HG03039 (cell line): ENCODE results near the gene SAMD4A.
A peak's percentile ranks its signal among the peaks of the same experiment; 100 is the strongest.

Experiments
- ATAC-seq: cut with Tn5 transposase; IDR thresholded peaks from one replicate; pipeline ENCODE4 v1.9.1; 2021; ENCODE audit warnings: mild to moderate bottlenecking, moderate library complexity; ENCODE audit not compliant: unreplicated experiment

Gene SAMD4A

DNA sequence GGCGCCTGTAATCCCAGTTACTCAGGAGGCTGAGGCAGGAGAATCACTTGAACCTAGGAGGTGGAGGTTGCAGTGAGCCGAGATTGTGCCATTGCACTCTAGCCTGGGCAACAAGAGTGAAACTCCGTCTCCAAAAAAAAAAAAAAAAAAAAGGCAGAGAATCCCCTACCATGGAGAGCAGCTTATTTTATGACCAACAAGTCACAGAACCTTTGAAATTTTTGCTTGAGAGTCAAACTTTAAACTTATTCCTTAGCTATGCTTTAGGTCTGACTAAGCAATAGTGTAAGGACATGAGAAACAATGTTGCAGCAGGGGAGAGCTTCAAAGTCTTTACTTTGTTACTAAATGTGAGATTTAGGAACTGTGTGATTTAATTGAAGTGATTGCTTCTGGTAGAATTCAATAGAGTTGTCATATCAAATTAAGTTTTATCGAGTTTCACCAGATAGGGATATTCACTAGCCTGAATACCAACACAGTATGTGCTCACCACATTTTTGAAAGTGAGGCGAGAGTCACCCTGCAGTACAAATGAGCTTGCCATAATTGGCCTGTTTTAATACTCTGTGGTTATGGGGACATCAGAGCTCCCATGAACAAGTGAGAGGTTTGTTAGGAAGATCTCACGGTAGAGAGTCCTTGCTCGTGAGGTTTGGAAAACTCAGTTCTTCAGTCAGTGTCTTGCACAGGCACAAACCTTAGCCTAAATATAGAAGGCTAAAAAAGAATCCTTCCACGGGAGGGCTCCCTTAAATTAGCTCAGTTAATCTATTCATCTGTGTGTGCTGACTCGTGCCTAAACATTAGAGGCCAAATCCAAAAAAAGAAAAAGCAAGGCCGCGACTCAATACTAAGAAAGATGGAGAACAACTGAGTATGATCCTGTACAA is 108.6 kb downstream of the SAMD4A start:
- no peak for ATAC-seq

GRCh38 chr14:54676812-54677708 is 110.1 kb downstream of the SAMD4A start:
- ATAC-seq, result no peak

GRCh38 chr14:54680651-54681050 is 113.7 kb downstream of the SAMD4A start:
- ATAC-seq, result no peak

DNA sequence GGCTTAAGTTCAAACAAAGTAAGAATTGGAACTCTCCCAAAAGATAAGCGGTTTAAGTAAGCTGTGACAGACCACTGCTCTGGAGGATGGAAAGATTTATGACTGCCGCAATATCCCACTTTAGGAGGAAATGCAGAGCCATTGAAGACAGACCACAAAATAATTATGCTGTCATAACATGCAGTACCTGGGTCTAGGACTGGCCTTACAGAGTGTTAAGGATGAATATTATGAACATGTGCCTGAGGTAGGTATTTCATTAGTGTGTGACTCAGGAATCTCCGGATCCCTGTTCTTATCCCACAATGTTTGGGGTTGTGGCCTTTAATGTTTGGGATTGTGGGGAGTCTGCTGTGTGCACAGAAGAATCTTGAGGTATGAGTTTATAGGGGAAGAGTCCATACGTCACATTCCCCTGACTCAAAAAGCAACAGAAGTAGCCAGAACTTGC is 114.9 kb downstream of the SAMD4A start:
- no peak for ATAC-seq

GRCh38 chr14:54682578-54682977 is 115.7 kb downstream of the SAMD4A start:
- no peak for ATAC-seq

DNA sequence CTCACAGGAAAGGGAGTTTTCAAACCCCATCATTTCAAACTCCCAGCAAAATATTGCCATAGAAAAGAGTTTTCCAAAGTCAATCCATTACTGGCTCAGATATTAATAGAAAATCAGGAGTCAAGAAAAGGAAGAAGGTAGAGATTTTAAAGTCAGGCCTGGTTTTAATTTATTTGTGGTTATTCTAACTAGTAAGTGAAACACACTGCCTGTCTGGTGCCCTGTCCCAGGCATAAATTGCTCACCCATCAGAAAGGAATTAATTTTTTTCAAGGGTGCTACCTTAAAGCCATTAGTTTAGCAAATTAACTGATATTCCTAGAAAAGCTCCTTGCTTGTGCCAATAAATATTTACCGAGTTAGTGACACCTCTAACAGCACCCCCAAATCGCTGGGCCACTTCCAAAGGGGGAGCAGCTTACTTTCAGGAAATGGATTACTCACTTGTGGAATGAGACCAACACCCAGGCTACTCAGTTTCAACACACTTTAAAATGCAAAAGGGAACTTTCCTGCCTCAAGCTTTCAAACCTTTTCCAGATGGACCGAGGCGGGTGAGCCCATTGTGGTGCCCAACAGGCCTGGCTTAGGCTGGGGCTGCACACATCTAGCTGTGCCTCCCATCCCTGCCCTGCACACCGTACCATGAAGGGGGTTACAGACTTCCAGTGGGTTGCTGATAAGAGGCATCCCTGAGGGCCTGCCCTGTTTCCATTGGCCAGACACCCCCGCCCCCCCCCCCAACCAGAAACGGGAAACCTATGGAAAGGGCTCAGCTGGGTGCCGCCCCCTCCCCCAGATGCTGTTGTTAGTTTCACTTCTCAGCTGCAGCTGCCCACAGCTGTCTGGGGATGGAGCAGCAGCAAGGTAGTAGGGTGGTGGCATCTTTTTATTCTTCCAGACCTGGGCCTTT is 117.2 kb downstream of the SAMD4A start:
- no peak for ATAC-seq

DNA sequence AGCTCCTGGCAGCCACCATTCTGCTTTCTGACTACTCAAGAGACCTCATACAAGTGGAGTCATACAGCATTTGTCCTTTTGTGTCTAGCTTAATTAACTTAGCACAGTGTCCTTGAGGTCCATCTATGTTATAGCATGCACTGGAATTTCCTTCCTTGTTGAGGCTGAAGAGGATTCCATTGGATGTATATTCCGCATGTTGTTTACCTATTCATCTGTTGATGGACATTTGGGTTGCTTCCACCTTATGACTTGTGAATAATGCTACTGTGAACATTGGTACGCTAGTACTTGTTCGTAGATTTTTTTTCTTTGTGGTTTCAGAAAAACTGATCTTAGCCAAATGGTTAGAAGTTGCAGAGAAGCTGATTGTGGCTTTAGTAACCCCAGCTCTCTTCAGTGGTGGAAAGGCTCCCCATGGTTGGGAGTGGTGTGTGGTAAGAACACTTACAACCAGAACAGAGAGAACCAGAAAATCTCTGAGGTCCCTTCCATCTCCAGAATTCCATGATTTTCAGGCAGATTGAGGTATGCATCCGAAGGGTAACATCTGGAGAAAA is 118.4 kb downstream of the SAMD4A start:
- no peak for ATAC-seq

DNA sequence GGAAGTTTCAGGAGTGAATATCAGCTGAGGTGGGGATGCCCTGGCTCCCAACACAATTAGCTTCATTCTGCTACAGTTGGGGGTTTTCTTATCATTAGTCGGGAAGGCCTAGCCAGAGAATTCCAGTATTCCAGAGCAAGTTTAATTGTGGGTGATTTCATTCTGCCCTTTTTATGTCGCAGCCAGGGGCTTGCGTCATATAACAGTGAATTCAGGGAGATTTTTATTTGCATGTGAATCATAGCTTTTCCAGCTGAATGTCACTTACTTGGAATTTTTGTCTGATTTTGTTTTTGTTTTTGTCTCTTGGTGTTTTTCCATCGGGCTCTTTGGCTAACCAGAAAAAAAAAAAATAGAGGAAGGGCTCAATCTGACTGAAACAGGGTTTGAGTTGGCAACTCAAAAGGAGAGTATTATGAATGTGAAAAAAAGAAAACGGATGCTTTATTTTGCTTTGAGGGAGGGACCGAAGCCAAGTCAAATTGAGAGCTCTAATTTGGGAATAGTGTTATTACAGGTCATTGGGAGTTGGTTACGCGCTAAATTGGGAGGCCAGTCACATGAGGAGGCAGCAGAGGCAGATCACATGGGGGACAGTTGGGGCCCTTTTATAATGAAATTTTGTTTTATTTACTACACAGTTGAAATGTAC is 119.4 kb downstream of the SAMD4A start:
- no peak for ATAC-seq

DNA sequence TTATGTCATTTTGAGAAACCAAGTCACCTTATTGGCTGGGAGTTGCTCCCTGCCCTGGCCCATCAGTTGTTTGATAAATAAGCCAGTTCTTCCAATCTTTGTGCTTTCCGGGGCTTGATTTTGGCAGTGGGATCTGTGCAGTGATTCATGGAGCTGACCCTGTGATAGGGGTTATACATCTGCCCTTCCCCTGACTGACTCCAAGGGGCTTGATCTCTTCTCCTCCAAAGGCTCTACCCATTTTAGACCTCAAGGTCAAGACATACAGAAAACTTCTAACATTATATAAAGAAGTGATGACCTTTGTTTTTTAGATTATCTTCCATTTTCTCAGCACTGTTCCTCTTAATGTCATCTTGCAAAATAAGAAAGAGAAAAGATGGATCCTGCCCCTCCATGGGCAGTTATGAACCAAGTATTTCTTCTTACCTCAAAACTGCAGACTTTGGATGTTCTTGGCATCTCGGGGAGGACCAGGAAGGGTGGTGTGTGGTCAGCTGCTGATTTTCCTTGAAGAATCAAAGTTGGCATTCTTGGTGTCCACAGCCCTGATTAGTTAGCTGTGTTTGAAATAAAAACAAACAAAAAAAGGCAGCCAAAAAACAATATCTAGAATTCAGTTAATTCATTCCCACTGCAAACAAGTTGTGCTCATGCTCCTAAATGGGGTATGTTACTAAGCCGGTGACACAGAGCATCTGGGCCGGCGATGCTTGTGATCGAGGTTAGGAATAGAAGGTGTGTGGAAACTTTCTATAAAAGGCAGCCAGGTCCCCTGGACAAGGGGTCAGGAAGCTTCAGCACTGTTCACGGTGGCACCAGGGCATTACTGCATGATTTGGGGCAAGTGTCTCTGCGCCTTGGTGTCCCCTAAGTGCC is 120.2 kb downstream of the SAMD4A start:
- ATAC-seq, result no peak

- ATAC-seq, result no peak
Measured at GRCh38 chr14:54687750-54688119, 120.8 kb downstream of the SAMD4A start.

DNA sequence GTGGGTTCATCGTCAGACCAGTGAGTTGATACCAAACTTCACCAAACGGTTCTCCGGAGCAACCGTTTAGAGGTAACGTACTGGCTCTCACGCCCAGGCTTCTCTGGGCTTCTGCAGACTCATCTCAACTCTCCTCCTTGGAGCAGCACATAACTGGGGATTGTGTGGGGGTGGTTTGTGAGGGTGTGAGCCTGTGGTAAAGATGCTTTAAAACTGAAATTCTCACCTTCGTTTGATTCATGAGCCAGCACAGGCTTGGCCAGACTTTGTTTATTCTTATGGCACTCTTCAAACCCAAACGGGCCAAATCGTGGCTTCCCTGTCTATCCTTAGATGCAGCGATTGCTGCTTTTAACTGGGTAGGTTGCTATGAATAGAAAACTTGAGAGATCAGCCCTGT is 121.3 kb downstream of the SAMD4A start:
- no peak for ATAC-seq

GRCh38 chr14:54689928-54690327 is 123.0 kb downstream of the SAMD4A start:
- no peak for ATAC-seq

DNA sequence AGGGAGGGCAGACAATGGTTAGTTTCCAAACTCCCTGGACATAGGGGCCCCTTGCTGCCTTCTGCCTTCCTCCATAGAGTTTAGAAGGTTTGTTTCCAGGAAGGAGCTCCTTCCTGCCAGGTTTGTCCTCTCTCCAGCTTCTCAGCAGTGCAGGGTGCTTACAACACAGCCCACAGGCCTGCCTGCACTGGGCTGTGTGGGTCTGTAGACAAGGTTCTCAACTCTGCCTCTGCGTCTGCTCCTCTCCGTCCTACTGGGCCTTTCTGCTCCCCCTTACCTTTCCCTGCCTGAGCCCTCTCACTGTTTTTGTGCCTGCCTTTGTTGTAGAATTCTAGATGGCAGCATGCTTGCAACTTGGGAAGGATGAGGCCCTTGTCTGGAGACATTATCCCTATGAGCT is 124.0 kb downstream of the SAMD4A start:
- ATAC-seq, result no peak

DNA sequence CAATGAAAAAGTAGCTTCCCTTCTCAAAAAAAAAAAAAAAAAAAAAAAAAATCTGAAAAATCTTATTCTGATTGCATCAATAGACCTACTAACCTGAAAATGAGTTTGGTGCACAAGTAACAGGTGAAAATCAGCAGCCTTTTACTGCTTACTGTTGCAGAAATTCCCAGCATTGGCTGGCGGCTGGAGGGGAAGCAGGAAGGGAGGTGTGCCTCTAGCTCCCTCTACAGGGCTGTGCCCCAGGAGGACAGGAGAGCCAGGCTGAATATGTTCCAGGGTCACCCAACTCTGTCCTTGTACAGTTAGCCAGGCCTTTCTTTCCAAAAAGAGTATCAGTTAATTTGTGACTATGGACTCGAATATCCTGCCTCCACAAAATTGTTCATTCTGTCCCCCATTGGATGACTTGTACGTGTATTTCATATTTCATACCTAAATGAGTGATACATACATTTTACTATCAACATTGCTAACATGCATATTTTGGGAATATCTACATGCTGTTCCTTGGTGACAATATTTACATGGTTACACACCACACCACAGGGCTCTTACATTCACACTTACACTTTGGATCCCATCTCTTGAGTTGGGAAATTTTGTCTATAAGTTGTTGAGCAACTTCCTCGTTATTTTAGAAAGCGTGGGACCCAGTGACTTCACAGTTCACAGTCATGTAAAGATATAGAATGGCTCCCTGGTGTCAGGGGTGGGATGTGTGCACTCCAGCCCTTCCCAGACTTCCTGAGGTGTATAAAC is 124.8 kb downstream of the SAMD4A start:
- ATAC-seq, result peak; percentile 65

GRCh38 chr14:54692284-54692772 is 125.4 kb downstream of the SAMD4A start:
- ATAC-seq, result no peak

DNA sequence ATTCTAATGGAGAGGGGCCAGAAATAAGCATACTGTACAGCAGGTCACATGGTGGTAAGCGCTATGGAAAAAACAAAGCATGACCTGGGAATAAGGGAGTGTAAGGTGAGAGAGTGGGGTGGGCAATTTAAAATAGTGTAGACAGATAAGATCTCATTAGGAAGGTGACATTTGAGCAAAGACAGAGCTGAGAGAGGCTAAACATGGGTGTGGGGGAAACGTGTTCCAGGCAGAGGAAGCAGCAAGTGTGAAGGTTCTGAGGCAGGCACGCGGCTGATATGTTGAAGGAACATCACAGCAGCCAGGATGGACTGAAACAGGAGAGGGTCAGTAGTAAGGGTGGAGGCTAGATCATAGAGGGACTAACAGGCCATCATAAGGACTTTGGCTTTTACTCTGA is 126.8 kb downstream of the SAMD4A start:
- no peak for ATAC-seq

DNA sequence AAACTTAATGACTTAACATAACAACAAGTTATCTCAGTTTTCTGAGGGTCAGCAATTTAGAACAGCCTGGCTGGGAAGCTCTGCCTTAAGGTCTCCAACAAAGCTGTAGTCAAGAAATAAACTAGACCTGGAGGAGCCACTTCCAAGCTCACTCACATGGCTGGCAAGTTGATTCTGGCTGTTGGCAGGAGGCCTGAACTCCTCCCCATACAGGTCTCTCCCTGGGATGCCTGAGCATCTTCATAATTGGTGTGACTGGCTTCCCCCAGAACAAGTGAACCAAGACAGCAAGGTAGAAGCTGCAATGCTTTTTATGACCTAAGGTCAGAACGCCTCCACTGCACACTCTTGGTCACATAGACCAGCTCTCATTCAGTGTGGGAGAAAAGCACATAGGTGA is 128.3 kb downstream of the SAMD4A start:
- ATAC-seq, result no peak

DNA sequence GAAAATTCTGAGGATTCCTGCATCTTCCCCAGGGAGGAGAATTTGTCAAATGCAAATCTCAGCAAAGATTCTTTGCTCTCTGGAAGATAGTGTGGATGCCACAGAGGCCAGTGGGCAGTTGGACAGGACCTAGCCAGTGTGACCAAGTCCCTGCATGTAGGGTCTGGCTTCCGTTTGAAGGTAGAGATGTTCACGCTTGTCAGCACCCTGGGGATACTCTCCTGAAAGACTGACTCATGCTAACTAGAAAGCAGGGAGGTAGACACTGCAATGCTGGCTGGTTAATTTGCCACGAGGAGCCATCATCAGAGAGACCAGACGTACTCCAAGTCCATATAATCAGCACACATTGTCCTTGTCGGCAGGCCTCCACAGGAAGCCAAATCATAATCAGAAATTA is 130.1 kb downstream of the SAMD4A start:
- no peak for ATAC-seq
